Mesenchymal stem cell (in vitro differentiated cells and primary cell): ENCODE data around the gene ARHGEF17.
A peak's percentile ranks its signal among the peaks of the same experiment; 100 is the strongest.

ENCODE experiments used
- DNase-seq: peaks from one replicate; pipeline ENCODE4 v3.0.0-alpha.2; 2013
- H2AFZ ChIP-seq: one replicate; pipeline ENCODE4 v1.6.1; 2013; ENCODE audit warnings: low read depth, mild to moderate bottlenecking, control low read depth, inconsistent platforms, low read length, moderate library complexity
- H2AK5ac ChIP-seq: 2 replicates; pipeline ENCODE4 v1.6.1; 2013; ENCODE audit warnings: low read length, moderate library complexity, mild to moderate bottlenecking, inconsistent platforms; ENCODE audit not compliant: severe bottlenecking
- H2BK120ac ChIP-seq: one replicate; pipeline ENCODE4 v1.6.1; 2013; ENCODE audit warnings: low read depth, mild to moderate bottlenecking, inconsistent platforms, low read length, moderate library complexity
- H2BK12ac ChIP-seq, 2 experiments: one replicate each; pipeline ENCODE4 v1.6.1; 2013; ENCODE audit warnings: inconsistent platforms in 2 of 2, low read length in 2 of 2, mild to moderate bottlenecking in 2 of 2, moderate library complexity in 2 of 2, control low read depth in 1 of 2
- H2BK15ac ChIP-seq: one replicate; pipeline ENCODE4 v1.6.1; 2013; ENCODE audit warnings: mild to moderate bottlenecking, low read depth, inconsistent platforms; ENCODE audit not compliant: poor library complexity, severe bottlenecking
- H2BK5ac ChIP-seq: 2 replicates; pipeline ENCODE4 v1.6.1; 2013; ENCODE audit warnings: low read depth, mild to moderate bottlenecking, low read length, control low read depth, inconsistent platforms; ENCODE audit not compliant: poor library complexity, severe bottlenecking
- H3K14ac ChIP-seq, 2 experiments: one replicate each; pipeline ENCODE4 v1.6.1; 2013; ENCODE audit warnings: inconsistent platforms in 2 of 2, low read length in 2 of 2, control low read depth in 1 of 2, mild to moderate bottlenecking in 1 of 2, moderate library complexity in 1 of 2
- H3K18ac ChIP-seq, 2 experiments: one replicate each; pipeline ENCODE4 v1.6.1; 2013; ENCODE audit warnings: inconsistent platforms in 2 of 2, low read length in 2 of 2, control low read depth in 1 of 2, low read depth in 1 of 2, mild to moderate bottlenecking in 1 of 2
- H3K23ac ChIP-seq, 2 experiments: one replicate each; pipeline ENCODE4 v1.6.1; 2013; ENCODE audit warnings: inconsistent platforms in 2 of 2, low read length in 2 of 2, mild to moderate bottlenecking in 2 of 2, moderate library complexity in 2 of 2, control low read depth in 1 of 2
- H3K27ac ChIP-seq: 2 replicates; pipeline ENCODE4 v1.5.1; 2013; ENCODE audit warnings: mild to moderate bottlenecking, moderate library complexity, low read length, control low read depth, inconsistent platforms; ENCODE audit not compliant: poor library complexity, severe bottlenecking
- H3K27me3 ChIP-seq, 2 experiments: 2 replicates each; pipeline versions ENCODE4 v1.6.1 to v1.7.0; 2013; ENCODE audit warnings: low read length in 2 of 2, mild to moderate bottlenecking in 2 of 2, moderate library complexity in 2 of 2, control low read depth in 1 of 2, inconsistent platforms in 1 of 2; ENCODE audit not compliant: control insufficient read depth in 1 of 2, insufficient read depth in 1 of 2
- H3K36me3 ChIP-seq, 2 experiments: 2 replicates each; pipeline versions ENCODE4 v1.6.1 to v1.7.0; 2013; ENCODE audit warnings: low read length in 2 of 2, control low read depth in 1 of 2, inconsistent platforms in 1 of 2, low read depth in 1 of 2, mild to moderate bottlenecking in 1 of 2; ENCODE audit not compliant: insufficient read depth in 2 of 2, control insufficient read depth in 1 of 2
- H3K4ac ChIP-seq, 2 experiments: one replicate each; pipeline ENCODE4 v1.6.1; 2013; ENCODE audit warnings: inconsistent platforms in 2 of 2, low read length in 2 of 2, mild to moderate bottlenecking in 2 of 2, moderate library complexity in 2 of 2, control low read depth in 1 of 2, low read depth in 1 of 2
- H3K4me1 ChIP-seq: 2 replicates; pipeline ENCODE4 v1.6.1; 2013; ENCODE audit warnings: low read depth, low read length, control low read depth; ENCODE audit not compliant: control insufficient read depth, insufficient read depth
- H3K4me2 ChIP-seq: 2 replicates; pipeline ENCODE4 v1.6.1; 2013; ENCODE audit warnings: low read length, mild to moderate bottlenecking, inconsistent platforms; ENCODE audit not compliant: poor library complexity, severe bottlenecking
- H3K4me3 ChIP-seq, 2 experiments: 2 replicates each; pipeline versions ENCODE4 v1.5.1 to v1.7.0; 2013; ENCODE audit warnings: low read length in 2 of 2, mild to moderate bottlenecking in 2 of 2, control low read depth in 1 of 2, low read depth in 1 of 2; ENCODE audit not compliant: insufficient read depth in 1 of 2
- H3K79me1 ChIP-seq: replicated peaks from 2 replicates; pipeline ENCODE4 v1.6.1; 2013; ENCODE audit warnings: mild to moderate bottlenecking, control low read depth, low read length, inconsistent platforms; ENCODE audit not compliant: poor library complexity, severe bottlenecking
- H3K9ac ChIP-seq: 2 replicates; pipeline ENCODE4 v1.7.0; 2013; ENCODE audit warnings: mild to moderate bottlenecking, low read length, moderate library complexity
- H3K9me3 ChIP-seq: 2 replicates; pipeline ENCODE4 v1.7.0; 2013; ENCODE audit warnings: mild to moderate bottlenecking, low read length; ENCODE audit not compliant: control insufficient read depth
- H4K8ac ChIP-seq: one replicate; pipeline ENCODE4 v1.6.1; 2013; ENCODE audit warnings: inconsistent platforms, mild to moderate bottlenecking, low read length, moderate library complexity
- H4K91ac ChIP-seq: one replicate; pipeline ENCODE4 v1.6.1; 2013; ENCODE audit warnings: mild to moderate bottlenecking, low read length, inconsistent platforms
- WGBS: methylation state at CpG from one replicate; pipeline ENCODE4 v1.1.7; 2013; ENCODE audit warnings: mixed read lengths; 5-methylcytosine and 5-hydroxymethylcytosine counted together

The ARHGEF17 gene

DNA sequence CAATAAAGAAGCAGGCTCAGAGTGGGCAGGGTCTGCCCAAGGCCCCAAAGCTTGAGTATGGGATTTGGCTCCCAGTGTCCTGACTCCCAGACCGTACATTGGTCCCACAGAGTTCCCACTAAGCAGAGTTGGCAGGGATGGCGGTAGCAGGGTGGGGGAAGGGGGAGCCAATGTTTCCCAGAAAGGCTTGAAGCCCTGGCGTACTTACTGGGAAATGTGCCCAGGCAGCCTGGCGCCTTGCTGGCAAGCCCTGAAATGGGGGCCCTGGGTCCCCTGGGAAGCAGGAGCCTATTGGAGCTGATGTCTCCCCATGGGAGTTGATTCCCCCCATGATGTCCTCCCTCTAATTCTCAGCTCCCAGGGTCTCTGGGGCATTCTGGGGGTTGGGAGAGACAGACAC, 9.3 kb downstream of the ARHGEF17 start:
- H3K14ac ChIP-seq: no peak overlapping the region
- peaks cover 16 to 35% of the 10 kb centered on the region in 2 experiments for H3K36me3 ChIP-seq
- H4K91ac ChIP-seq: peak overlapping the region; percentile 45
- H3K9me3 ChIP-seq: no peaks in the 10 kb centered on the region
- no peaks in the 10 kb centered on the region for H3K27me3 ChIP-seq
- no peak overlapping the region for H3K4me2 ChIP-seq
- H2BK12ac ChIP-seq: peak overlapping the region; percentile 1 to 68
- H2BK120ac ChIP-seq: no peak overlapping the region
- no peak overlapping the region for H4K8ac ChIP-seq
- no peak overlapping the region for H3K4me3 ChIP-seq
- no peak overlapping the region for H3K4ac ChIP-seq
- peaks cover 75% of the 10 kb centered on the region for H3K4me1 ChIP-seq
- peak overlapping the region; percentile 11 for H3K9ac ChIP-seq
- H2AK5ac ChIP-seq: peak overlapping the region; percentile 13
- no peak overlapping the region for H2AFZ ChIP-seq
- WGBS: 95% methylated on average over 4 of the region's 4 CpGs
- no peak overlapping the region for H3K27ac ChIP-seq
- no peak overlapping the region for H2BK5ac ChIP-seq
- no peak overlapping the region for H3K23ac ChIP-seq
- H3K18ac ChIP-seq: peak overlapping the region in 1 of 2 experiments; percentile 79
- DNase-seq: no peak
- no peak overlapping the region for H2BK15ac ChIP-seq
- no peaks in the 10 kb centered on the region for H3K79me1 ChIP-seq

DNA sequence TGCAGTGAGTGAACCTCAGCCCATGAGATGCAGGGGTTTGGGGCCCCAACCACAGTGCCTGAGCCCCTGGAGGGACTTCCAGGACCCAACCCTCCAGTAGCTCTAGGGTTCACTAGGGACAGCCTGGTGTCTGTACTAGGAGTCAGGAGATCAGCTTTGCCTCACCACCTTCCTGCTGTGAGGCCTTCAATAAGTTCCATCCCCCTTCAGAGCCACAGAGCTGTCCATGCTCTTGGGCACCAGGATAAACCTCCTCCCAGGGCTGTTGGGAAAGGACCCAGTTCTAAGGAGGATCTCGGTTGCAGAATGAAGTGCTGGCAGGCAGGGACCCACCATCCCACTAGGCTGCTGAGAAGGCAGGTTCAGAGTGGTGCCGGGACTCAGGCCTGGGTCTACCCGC, 9.7 kb downstream of the ARHGEF17 start:
- Histone ChIP-seq H4K8ac (peak overlapping the region; percentile 20), H3K27me3 (no peaks in the 10 kb centered on the region), H2BK5ac (no peak overlapping the region), H3K23ac (no peak overlapping the region), H2AK5ac (peak overlapping the region; percentile 10), H3K79me1 (no peaks in the 10 kb centered on the region), H2BK15ac (no peak overlapping the region), H2BK12ac (peak overlapping the region; percentile 1 to 73), H3K9ac (peak overlapping the region; percentile 11), H3K4me1 (peaks cover 76% of the 10 kb centered on the region), H4K91ac (peak overlapping the region; percentile 45), H3K27ac (no peak overlapping the region), H3K14ac (peak overlapping the region in 1 of 2 experiments; percentile 84), H2AFZ (no peak overlapping the region), H3K9me3 (no peaks in the 10 kb centered on the region), H2BK120ac (no peak overlapping the region), H3K4me3 (no peak overlapping the region), H3K18ac (peak overlapping the region in 1 of 2 experiments; percentile 79), H3K4ac (peak overlapping the region in 1 of 2 experiments; percentile 21), H3K36me3 (peaks cover 16 to 35% of the 10 kb centered on the region in 2 experiments), H3K4me2 (no peak overlapping the region)
- 82% methylated on average over 3 of the region's 3 CpGs for WGBS
- DNase-seq: peak; percentile 44

DNA sequence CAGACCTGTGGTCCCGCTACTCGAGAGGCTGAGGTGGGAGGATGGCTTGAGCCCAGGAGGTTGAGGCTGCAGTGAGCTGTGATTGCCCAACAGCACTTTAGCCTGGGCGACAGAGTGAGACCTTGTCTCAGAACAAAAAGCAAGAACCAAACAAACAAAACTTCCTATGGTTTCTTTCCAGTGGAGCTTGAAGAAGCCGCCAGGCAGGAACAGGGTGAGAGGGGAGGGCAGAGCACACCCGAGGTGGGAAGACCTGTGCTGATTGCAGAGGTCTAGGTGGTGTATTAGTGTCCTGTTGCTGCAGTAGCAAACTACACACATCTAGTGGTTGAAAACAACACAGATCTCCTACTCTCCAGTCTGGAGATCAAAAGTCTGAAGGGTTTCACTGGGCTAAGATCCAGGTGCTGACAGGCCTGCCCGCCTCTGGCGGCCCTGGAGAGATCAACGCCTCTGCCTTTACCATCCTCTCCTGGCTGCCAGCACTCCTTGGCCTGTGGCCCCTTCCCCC, 10.5 kb downstream of the ARHGEF17 start:
- H2BK12ac ChIP-seq: peak overlapping the region in 1 of 2 experiments; percentile 59
- no peaks in the 10 kb centered on the region for H3K27me3 ChIP-seq
- H3K36me3 ChIP-seq: peaks cover 16 to 34% of the 10 kb centered on the region in 2 experiments
- H4K8ac ChIP-seq: peak overlapping the region; percentile 27
- H4K91ac ChIP-seq: no peak overlapping the region
- WGBS: 97% methylated on average over 5 of the region's 8 CpGs
- no peak overlapping the region for H3K4me2 ChIP-seq
- H3K79me1 ChIP-seq: no peaks in the 10 kb centered on the region
- H3K18ac ChIP-seq: peak overlapping the region in 1 of 2 experiments; percentile 79
- H3K23ac ChIP-seq: no peak overlapping the region
- no peak overlapping the region for H2BK15ac ChIP-seq
- H2AFZ ChIP-seq: no peak overlapping the region
- no peak overlapping the region for H3K9ac ChIP-seq
- no peak overlapping the region for H3K4me3 ChIP-seq
- peaks cover 78% of the 10 kb centered on the region for H3K4me1 ChIP-seq
- H2AK5ac ChIP-seq: no peak overlapping the region
- no peak overlapping the region for H3K27ac ChIP-seq
- no peak overlapping the region for H3K14ac ChIP-seq
- H2BK120ac ChIP-seq: no peak overlapping the region
- no peak for DNase-seq
- H3K4ac ChIP-seq: no peak overlapping the region
- H3K9me3 ChIP-seq: no peaks in the 10 kb centered on the region
- no peak overlapping the region for H2BK5ac ChIP-seq

DNA sequence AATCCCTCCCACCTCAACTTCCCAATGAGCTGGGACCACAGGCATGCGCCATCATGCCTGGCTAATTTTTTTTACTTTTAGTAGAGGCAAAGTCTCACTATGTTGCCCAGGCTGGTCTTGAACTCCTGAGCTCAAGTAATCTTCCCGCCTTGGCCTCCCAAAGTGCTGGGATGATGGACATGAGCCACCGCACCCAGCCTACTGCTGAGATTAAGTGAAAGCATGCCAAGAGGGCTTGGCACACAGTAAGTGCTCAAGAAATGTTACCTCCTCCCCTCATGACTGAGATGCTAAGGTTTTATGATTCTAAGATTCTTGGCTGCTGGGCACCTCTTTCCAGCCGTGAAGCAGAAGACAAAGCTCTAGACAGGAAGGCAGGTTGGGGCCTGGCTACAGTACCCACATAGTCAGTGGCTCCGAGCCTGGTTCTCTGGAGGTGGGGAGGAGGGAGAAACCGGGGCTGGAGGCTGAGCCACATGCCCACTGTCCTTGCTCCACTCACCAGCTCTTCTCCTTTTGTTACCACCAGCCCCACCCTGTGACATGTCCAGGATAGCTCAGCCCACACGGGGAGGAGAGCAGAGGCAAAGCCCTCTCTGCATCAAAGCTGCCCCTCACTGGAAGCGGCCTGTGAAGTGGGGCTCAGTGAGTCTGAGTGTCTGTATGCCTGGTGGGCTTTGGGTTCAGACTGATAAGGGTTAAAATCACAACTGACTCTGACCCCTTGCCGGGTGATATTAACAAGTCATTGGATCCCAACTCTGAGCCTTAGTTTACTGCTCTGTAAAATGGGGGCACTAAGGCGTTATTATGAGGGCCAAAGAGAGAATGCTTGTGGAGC, 12.9 kb downstream of the ARHGEF17 start:
- peak overlapping the region; percentile 87 for H2BK120ac ChIP-seq
- H2BK5ac ChIP-seq: peak overlapping the region; percentile 32
- H2AFZ ChIP-seq: no peak overlapping the region
- H3K14ac ChIP-seq: peak overlapping the region in 1 of 2 experiments; percentile 92
- peaks cover 80% of the 10 kb centered on the region for H3K4me1 ChIP-seq
- H3K9ac ChIP-seq: peak overlapping the region; percentile 31
- peak overlapping the region; percentile 93 for H4K8ac ChIP-seq
- peak overlapping the region; percentile 78 for H2BK15ac ChIP-seq
- peak overlapping the region; percentile 95 to 98 for H3K4ac ChIP-seq
- WGBS: 50% methylated on average over 10 of the region's 10 CpGs
- no peak overlapping the region for H3K23ac ChIP-seq
- H3K36me3 ChIP-seq: peaks cover 18 to 38% of the 10 kb centered on the region in 2 experiments
- H3K27me3 ChIP-seq: no peaks in the 10 kb centered on the region
- no peak overlapping the region for H3K4me3 ChIP-seq
- H2BK12ac ChIP-seq: peak overlapping the region; percentile 99
- no peaks in the 10 kb centered on the region for H3K9me3 ChIP-seq
- H3K79me1 ChIP-seq: peaks cover 6% of the 10 kb centered on the region
- H4K91ac ChIP-seq: peak overlapping the region; percentile 98
- peak overlapping the region; percentile 90 to 99 for H3K18ac ChIP-seq
- H3K4me2 ChIP-seq: no peak overlapping the region
- peak overlapping the region; percentile 90 for H3K27ac ChIP-seq
- peak; percentile 46 for DNase-seq
- H2AK5ac ChIP-seq: peak overlapping the region; percentile 95
